Measurements from ENCODE around the gene ECT2L. TPM values are rescaled to one million over a fixed set of nuclear protein-coding genes. Genes with fewer than 3 reads are reported as not detected.

ECT2L gene
- total and polyA plus RNA-seq, 8 donors = 0.03 to 0.05 (median 0.03) TPM; not detected in 5

DNA sequence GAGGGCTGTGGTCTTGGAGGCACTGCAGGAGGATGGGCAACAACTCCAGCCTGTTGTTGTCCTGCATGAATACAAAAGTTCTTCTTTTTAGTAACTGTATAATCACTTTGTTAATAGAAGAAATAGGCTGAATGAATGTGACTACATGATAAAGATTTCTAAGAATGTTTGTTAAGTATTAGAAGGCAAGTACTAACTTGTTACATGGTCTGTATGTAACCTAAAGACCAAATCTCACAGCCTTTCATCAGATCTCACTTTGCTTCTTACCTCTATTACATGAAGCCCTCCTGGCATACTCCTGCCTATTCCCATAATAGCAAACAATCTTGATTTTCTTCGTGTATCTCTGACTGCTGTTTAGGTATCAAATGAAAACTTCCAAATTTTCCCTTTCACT is 118.8 kb downstream of the ECT2L start:
- DNase-seq (no peak), ATAC-seq (no peak), FAIRE-seq (no peak)
- H3K27me3 ChIP-seq = no peaks in the 10 kb centered on the region
- H3K36me3 ChIP-seq = peaks cover 0 to 44% (median 7%) of the 10 kb centered on the region in 3 donors
- TF ChIP-seq, protein P1, sequence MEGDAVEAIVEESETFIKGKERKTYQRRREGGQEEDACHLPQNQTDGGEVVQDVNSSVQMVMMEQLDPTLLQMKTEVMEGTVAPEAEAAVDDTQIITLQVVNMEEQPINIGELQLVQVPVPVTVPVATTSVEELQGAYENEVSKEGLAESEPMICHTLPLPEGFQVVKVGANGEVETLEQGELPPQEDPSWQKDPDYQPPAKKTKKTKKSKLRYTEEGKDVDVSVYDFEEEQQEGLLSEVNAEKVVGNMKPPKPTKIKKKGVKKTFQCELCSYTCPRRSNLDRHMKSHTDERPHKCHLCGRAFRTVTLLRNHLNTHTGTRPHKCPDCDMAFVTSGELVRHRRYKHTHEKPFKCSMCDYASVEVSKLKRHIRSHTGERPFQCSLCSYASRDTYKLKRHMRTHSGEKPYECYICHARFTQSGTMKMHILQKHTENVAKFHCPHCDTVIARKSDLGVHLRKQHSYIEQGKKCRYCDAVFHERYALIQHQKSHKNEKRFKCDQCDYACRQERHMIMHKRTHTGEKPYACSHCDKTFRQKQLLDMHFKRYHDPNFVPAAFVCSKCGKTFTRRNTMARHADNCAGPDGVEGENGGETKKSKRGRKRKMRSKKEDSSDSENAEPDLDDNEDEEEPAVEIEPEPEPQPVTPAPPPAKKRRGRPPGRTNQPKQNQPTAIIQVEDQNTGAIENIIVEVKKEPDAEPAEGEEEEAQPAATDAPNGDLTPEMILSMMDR (IDR thresholded peaks at IDR 0.05) = no peak
- H3K4me3 ChIP-seq = no peak overlapping the region
- WGBS, 2 donors = 65 to 90% methylated on average over 1 of the region's 1 CpG
- no peaks in the 10 kb centered on the region for H3K9me3 ChIP-seq
- intact Hi-C loops (cut with DNase I) = no loop called here
- H3K4me1 ChIP-seq = no peaks in the 10 kb centered on the region
- no peak overlapping the region for H3K27ac ChIP-seq

DNA sequence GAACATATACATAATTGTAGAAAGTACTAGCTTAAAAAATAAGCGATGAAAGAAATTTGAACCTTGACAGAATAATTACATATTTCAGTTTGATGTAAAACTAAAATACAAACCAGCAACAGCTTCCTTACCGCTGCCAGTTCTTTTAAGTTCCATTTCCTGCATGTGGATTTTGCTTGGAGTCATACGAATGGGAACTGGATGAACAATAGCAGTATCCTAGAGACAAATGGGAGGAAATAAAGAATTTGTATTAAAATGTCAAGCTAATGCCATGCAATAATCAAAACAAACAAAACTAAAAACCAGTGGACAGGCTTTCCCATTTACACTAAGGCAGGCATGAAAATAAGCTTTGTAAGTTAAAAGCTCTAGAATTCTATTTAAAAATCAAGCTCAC is 125.0 kb downstream of the ECT2L start:
- intact Hi-C loops (cut with DNase I) = no loop called here
- H3K4me3 ChIP-seq = no peak overlapping the region
- ATAC-seq = no peak
- H3K4me1 ChIP-seq = no peaks in the 10 kb centered on the region
- no peak for DNase-seq
- TF ChIP-seq, protein P1 (IDR thresholded peaks at IDR 0.05) = no peak
- H3K9me3 ChIP-seq = no peaks in the 10 kb centered on the region
- peaks cover 0 to under 1% (median 0%) of the 10 kb centered on the region in 3 donors for H3K36me3 ChIP-seq
- no peak for FAIRE-seq
- H3K27ac ChIP-seq = no peak overlapping the region
- 91% methylated on average over 3 of the region's 3 CpGs for WGBS, 2 donors
- no peaks in the 10 kb centered on the region for H3K27me3 ChIP-seq

DNA sequence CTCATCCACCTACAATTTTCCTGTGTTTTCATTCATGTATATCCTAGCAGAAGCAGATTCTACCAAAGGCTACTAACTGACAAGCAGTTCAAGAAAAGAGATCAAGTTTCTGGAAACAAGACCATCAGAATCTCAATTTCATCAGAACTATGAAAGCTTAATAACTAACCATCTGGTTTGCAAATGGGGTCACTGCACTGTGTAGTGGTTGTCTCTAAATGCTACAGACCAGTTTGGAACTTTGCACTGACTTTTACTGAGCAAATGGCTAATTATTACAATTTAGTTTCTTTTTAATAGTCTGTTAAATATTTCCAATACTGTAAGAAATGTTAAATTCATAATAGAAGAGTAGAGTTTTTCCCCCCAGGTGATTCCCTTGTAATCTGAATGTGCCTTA is 127.7 kb downstream of the ECT2L start:
- no peaks in the 10 kb centered on the region for H3K36me3 ChIP-seq
- H3K27ac ChIP-seq = no peak overlapping the region
- no peak overlapping the region for H3K4me3 ChIP-seq
- DNase-seq = no peak
- FAIRE-seq = no peak
- intact Hi-C loops (cut with DNase I) = no loop called here
- ATAC-seq = no peak
- TF ChIP-seq, protein P1 (IDR thresholded peaks at IDR 0.05) = no peak
- no peaks in the 10 kb centered on the region for H3K9me3 ChIP-seq
- no peaks in the 10 kb centered on the region for H3K27me3 ChIP-seq
- no peaks in the 10 kb centered on the region for H3K4me1 ChIP-seq

DNA sequence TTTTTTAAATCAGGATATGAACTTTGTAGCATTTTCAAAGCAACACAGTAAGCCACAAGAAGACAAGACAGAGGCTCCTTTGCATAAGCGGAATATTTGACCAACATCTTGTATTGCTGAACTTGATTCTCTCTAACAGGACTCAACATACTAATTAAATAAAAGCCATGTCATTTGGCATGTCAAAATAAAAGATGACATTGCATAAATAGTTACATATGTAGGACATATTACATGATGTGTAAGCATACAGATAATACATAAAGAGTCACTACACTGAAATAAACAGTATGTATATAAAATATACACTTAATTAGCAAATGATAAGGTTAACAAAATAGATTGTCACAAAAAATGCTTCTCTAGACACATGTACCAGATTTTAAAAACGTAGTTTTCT is 129.9 kb downstream of the ECT2L start:
- WGBS, 2 donors = 87 to 96% methylated on average over 2 of the region's 2 CpGs
- intact Hi-C loops (cut with DNase I) = no loop called here
- TF ChIP-seq, protein P1 (IDR thresholded peaks at IDR 0.05) = no peak
- Histone ChIP-seq H3K27me3 (no peaks in the 10 kb centered on the region), H3K27ac (no peak overlapping the region), H3K4me3 (no peak overlapping the region), H3K36me3 (no peaks in the 10 kb centered on the region), H3K4me1 (no peaks in the 10 kb centered on the region), H3K9me3 (no peaks in the 10 kb centered on the region)
- DNase-seq (no peak), FAIRE-seq (no peak), ATAC-seq (no peak)

DNA sequence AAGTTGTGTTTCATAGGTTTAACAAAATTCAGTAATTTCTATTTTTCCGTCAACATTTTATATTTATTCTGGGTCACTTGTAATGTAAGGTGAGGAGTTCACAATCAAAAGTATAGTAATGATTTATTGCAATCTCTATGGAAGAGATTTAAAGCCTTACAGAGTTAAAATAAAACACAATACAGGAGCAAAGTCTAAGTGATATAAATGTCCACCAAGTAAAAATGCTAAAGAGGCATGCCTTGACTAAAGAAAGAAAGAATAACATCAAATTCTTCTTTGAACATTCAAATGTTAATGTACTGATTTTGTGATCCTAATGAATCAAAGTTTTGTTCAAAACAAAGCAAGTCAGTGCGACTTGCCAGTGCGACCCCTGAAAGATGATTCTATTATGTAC is 130.7 kb downstream of the ECT2L start:
- H3K36me3 ChIP-seq = no peaks in the 10 kb centered on the region
- H3K4me3 ChIP-seq = no peak overlapping the region
- intact Hi-C loops (cut with DNase I) = no loop called here
- FAIRE-seq (no peak), ATAC-seq (no peak), DNase-seq (no peak)
- 94 to 95% methylated on average over 3 of the region's 3 CpGs for WGBS, 2 donors
- no peaks in the 10 kb centered on the region for H3K9me3 ChIP-seq
- TF ChIP-seq, protein P1 (IDR thresholded peaks at IDR 0.05) = no peak
- H3K27ac ChIP-seq = no peak overlapping the region
- H3K4me1 ChIP-seq = no peaks in the 10 kb centered on the region
- H3K27me3 ChIP-seq = no peaks in the 10 kb centered on the region

All from pancreas (tissue), 10 donors.